NB4 (cell line): ENCODE data around the gene CALCOCO1.
"Not testable (repeated sequence)": the region's sequence is repeated elsewhere in the genome, so short reads cannot be mapped to it uniquely, and the experiment has no call there.

Experiments used
- DNase-seq: peaks from one replicate; pipeline ENCODE4 v3.0.0; 2010; ENCODE audit warnings: low read depth
- H3K4me3 ChIP-seq: one replicate; pipeline ENCODE4 v1.5.1; 2011; ENCODE audit warnings: mild to moderate bottlenecking, low read depth, low read length, moderate library complexity
- CTCF ChIP-seq: IDR thresholded peaks from one replicate; pipeline ENCODE4 v1.5.1; 2012; ENCODE audit warnings: low read depth, low read length
- MAX ChIP-seq: IDR thresholded peaks from 2 replicates; pipeline ENCODE4 v1.6.1; 2011; ENCODE audit warnings: low read depth, low read length
- MYC ChIP-seq: IDR thresholded peaks from 2 replicates; pipeline ENCODE4 v1.6.1; 2011; ENCODE audit warnings: low read depth, low read length
- POLR2A ChIP-seq: IDR thresholded peaks from 2 replicates; pipeline ENCODE4 v1.6.1; 2011; ENCODE audit warnings: mild to moderate bottlenecking; ENCODE audit not compliant: insufficient read length; ENCODE audit errors: extremely low read depth

The CALCOCO1 gene

GRCh38 chr12:53766881-53767280 lies 39.6 kb upstream of the CALCOCO1 start:
- no peak for DNase-seq
- H3K4me3 ChIP-seq, result no peak overlapping the region
- TF ChIP-seq MAX (no peak), MYC (no peak), CTCF (no peak), POLR2A (no peak)

GRCh38 chr12:53765891-53766290 lies 38.6 kb upstream of the CALCOCO1 start:
- no peak overlapping the region for H3K4me3 ChIP-seq
- DNase-seq, result no peak
- TF ChIP-seq MYC (no peak), CTCF (no peak), POLR2A (no peak), MAX (no peak)

GRCh38 chr12:53764615-53765014 lies 37.4 kb upstream of the CALCOCO1 start:
- no peak overlapping the region for H3K4me3 ChIP-seq
- DNase-seq, result no peak
- TF ChIP-seq CTCF, result no peak
- TF ChIP-seq MAX, result no peak
- no peak for TF ChIP-seq MYC
- no peak for TF ChIP-seq POLR2A

GRCh38 chr12:53762793-53763192 lies 35.5 kb upstream of the CALCOCO1 start:
- DNase-seq, H3K4me3 ChIP-seq: not testable (repeated sequence)

- no peak for DNase-seq
- TF ChIP-seq CTCF (no peak), POLR2A (no peak), MAX (no peak), MYC (no peak)
- no peak overlapping the region for H3K4me3 ChIP-seq
Measured at GRCh38 chr12:53761306-53761705, 34.1 kb upstream of the CALCOCO1 start.

- no peak for TF ChIP-seq MYC
- TF ChIP-seq CTCF, result no peak
- no peak for TF ChIP-seq MAX
- TF ChIP-seq POLR2A, result no peak
- DNase-seq, result no peak
- no peak overlapping the region for H3K4me3 ChIP-seq
Measured at GRCh38 chr12:53759261-53759660, 32.0 kb upstream of the CALCOCO1 start.

- no peak for DNase-seq
- TF ChIP-seq POLR2A, result no peak
- TF ChIP-seq CTCF, result no peak
- TF ChIP-seq MYC, result no peak
- no peak for TF ChIP-seq MAX
- no peak overlapping the region for H3K4me3 ChIP-seq
Measured at GRCh38 chr12:53758730-53759103, 31.5 kb upstream of the CALCOCO1 start.
